GM18517 (cell line): ENCODE results near the gene GAS2L3.
A peak's percentile ranks its signal among the peaks of the same experiment; 100 is the strongest.

Experiments
- ATAC-seq: cut with Tn5 transposase; IDR thresholded peaks from one replicate; pipeline ENCODE4 v1.9.1; 2021; ENCODE audit warnings: mild to moderate bottlenecking, moderate library complexity; ENCODE audit not compliant: unreplicated experiment

GAS2L3 gene

DNA sequence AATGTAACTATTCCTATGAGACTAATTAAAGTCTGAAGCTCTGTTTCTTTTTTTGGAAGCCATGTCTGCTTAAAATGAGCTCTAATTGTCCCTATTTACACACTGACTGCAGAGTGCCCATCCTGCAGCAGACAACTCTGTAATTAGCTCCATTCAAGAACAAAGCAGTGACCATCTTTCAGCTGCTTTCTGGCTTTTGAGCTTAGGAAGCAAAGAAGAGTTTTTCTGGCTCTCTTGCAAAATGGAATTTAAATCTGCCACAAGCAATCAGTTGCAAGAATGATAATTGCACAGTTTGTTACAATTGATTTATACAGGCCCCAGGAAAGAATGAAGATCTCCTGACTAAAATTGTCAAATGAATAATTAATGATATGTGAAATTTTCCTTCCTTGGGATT is 83.4 kb downstream of the GAS2L3 start:
- no peak for ATAC-seq

DNA sequence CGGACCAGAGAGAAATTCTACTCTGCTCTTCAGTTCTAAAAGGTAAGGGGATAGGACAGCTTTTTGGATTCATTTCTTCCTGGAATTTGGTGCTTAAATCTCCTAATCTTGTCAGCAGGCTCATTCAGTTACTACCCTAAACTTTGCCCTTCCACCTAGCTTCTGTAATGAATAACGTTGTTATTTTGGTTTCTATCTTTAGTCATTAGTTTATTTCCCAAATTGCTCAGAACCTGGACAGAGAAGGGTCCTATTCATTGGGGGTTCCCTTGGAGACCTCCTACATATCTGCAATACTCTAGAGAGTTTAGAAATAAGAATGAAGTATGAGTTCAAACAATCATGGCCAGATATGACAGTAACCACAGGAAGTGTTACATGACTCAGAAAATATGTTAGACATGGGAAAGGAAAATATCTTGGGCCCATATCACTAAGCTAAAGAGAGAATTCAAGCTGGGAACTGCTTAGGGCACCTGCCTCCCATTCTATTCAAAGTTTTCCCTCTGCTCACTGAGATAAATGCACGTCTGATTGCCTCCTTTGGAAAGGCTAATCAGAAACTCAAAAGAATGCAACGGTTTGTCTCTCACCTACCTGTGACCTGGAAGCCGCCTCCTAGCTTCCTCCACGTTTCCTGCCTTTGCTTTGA is 87.9 kb downstream of the GAS2L3 start:
- ATAC-seq = no peak

DNA sequence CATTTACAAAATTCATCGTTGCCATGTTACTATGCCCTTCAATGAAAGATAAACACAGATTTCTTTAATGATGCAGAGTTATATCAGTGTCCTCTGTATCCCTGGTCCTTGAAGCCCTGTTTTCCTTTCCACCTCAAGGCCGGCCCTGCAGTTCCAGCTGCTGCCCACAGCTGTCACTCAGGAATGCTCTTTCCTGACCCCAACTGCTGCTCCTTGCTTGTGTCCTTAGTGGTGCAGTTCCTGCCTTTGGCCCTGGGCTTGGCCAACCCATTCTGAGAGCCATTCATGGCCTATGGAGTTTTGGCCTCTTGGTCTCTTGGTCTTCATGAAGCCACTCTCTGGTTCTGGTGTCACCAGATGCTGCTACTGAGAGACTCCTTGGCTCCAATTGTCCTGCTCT is 93.1 kb downstream of the GAS2L3 start:
- ATAC-seq = no peak

DNA sequence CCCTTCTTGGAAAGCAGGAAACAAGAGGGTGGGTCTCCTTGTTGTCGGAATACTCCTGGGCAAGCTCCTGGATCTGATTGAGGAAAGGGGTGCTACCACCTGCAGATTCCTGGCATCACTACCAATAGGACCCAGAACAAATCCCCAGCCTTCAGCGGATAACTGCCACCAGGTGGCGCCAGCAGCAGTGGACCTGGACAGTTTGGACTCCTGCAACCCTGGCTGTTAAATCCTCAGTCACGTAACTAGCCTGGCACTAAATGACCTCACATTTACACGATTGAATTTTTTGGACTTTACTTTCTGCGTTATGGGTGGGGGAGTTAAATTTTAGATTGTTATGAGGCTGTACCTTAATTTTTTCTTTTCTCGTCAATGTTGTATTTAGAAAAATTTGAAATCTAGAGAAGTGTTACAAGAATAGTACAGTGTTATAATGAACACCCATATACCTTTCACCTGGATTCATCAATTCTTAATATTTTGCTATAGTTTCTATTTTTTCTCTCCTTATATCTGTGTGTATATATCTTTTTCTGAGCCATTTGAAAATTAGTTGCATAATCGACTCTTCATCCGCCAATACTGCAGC is 95.6 kb downstream of the GAS2L3 start:
- peak; percentile 83 for ATAC-seq

DNA sequence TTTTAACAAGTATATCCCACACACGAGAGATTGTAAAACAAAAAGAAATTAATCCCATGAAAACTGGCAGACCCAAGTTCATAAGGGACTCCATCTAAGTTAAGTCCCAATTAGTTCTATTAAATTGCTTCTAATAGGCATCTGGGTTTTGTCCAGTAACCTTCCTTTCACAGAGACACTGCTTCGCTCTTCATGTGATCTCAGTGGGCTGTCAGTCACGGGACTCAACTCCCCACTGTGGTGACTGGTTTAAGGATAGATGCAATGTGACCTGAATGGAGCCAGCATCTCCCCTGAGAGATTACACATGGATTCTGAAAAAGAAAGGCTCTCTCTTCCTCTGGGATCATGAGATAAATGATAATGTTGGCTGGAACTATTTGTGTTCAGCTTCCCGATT is 96.4 kb downstream of the GAS2L3 start:
- no peak for ATAC-seq

DNA sequence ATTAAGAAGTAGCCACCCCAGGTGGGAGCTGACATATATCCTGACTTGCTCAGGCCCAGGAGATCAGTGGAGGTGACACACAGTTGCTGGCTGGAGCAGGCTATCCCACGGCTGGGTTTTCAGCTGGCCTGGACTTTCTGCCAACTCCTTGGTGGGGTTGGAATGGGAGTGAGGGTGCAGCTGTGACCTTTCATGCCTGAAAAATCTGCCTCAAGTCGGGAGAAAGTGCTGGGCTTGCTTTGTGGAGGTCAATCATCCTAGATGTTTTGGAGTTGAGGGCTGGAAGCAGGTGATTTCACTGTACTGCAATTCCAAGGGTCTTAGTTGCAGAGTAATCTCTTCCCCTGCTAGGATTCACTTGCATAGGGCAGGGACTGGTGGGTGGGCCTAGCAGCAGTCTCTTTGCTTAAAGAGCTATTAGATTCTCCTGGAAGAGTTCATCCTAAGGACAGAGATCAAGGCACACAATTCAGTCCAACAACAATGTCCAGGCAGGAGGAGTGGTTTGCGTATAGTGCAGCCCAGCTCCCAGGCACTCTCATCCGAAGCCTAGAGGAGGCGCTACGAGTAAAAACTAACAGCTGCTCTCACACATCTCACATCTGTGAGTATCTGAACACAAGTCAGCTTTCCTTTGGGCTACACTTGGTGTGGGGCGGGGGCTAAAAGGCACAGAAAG is 98.1 kb downstream of the GAS2L3 start:
- ATAC-seq = peak; percentile 10

DNA sequence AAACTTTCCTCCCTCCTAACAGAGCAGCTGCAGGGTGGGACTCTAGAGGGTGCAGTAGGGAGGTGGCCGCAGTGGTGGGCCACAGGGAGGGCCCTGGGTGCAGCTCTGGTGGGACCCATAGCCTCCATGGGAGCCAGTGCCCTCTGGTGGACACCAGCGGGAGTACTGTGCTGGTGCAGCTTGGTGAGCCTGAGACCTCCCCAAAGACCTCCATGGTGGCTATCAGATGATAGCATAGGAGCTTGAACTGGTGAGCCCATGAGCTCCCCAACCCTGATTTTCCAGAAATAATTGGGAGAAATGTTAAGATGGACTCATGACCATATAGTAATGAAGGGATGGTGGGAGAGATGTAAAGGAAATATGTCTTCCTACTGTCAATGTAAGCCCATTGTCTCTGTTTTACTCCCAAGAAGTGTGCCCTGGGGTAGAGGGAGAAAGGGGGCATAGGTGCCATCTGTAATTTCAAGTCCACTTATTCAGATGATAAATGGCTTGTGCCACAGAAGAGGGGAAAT is 98.7 kb downstream of the GAS2L3 start:
- ATAC-seq = peak; percentile 63

DNA sequence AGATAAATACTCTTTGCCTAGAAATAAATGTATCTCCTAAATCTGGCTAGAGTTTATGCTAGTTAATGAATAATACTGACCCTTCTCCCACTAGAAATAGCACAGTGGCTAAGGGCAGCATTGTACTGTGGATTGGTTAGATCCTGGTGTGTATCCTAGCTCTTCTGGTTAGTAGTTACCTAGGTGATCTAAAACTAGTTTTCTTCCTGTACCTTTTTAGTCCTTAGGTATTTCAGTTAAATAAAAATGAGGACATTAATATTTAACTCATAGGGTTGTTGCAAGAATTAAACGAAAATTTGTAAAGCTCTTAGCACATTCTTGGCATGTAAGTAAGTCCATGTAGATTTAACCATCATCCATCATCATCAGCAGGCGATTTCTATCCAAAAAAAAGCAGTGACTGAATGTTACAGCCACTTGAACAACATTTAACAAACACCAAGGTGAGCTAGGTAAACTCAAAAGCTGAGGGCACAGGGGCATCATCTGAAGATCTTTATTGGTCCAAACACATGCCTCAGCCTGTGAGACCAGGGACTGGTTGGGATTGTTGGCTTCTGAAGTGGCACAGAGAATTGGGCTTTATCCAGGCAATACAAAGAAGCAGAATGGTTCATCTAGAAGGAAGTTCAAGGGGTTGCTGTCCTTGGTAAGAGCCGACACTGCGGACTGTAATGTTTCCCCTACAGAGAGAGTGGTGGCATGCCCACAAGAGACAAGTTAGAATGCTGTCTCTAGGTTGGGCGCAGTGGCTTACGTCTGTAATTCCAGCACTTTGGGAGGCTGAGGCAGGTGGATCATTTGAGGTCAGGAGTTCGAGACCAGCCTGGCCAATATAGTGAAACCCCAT is 100.8 kb downstream of the GAS2L3 start:
- no peak for ATAC-seq
